ENCODE results near the gene SYNPR.

SYNPR gene

GRCh38 chr3:63287610-63288009 is 9.5 kb downstream of the SYNPR start:
- TF ChIP-seq, protein P1, sequence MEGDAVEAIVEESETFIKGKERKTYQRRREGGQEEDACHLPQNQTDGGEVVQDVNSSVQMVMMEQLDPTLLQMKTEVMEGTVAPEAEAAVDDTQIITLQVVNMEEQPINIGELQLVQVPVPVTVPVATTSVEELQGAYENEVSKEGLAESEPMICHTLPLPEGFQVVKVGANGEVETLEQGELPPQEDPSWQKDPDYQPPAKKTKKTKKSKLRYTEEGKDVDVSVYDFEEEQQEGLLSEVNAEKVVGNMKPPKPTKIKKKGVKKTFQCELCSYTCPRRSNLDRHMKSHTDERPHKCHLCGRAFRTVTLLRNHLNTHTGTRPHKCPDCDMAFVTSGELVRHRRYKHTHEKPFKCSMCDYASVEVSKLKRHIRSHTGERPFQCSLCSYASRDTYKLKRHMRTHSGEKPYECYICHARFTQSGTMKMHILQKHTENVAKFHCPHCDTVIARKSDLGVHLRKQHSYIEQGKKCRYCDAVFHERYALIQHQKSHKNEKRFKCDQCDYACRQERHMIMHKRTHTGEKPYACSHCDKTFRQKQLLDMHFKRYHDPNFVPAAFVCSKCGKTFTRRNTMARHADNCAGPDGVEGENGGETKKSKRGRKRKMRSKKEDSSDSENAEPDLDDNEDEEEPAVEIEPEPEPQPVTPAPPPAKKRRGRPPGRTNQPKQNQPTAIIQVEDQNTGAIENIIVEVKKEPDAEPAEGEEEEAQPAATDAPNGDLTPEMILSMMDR (IDR thresholded peaks at IDR 0.05), result no peak

DNA sequence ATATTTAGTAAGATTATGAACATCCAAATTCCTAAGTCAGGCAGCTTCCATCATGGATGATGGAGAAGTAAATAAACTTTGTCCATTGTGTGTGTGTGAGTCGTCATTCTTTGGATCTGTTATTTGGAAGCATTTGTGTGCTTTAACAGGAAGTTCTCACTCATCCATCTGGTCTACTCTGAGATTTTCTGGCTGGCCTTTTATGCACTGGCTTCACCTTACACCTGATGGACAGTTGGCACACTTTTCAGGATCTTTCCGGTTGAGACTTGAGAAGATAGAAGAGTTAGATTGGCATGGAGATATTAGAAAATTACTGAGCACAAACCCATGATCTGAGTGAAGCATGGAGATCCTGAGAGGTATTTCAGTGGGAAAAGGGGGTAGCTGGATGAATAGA is 12.6 kb downstream of the SYNPR start:
- TF ChIP-seq, protein P1 (IDR thresholded peaks at IDR 0.05), result no peak

DNA sequence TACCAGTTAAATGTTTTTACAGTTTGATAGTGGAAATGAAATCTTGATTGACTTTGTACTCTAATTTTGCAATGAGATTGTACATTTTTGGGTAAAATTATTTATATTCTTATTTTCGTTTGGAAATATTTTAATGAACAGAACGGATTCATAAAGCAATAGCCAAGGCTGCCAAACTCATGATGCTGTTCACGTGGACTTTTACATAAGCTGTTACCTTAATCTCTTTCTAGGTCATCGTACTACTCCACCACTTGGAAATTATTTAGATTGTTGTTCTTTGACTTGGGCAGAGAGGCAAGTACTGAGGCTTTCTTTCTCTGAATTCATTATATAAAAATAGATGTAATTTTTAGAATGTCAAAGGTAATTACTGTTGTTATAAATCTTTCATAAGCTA is 16.2 kb downstream of the SYNPR start:
- TF ChIP-seq, protein P1 (IDR thresholded peaks at IDR 0.05), result no peak

- TF ChIP-seq, protein P1 (IDR thresholded peaks at IDR 0.05), result no peak
These were observed 17.2 kb downstream of the SYNPR start for GRCh38 chr3:63295356-63295755.

DNA sequence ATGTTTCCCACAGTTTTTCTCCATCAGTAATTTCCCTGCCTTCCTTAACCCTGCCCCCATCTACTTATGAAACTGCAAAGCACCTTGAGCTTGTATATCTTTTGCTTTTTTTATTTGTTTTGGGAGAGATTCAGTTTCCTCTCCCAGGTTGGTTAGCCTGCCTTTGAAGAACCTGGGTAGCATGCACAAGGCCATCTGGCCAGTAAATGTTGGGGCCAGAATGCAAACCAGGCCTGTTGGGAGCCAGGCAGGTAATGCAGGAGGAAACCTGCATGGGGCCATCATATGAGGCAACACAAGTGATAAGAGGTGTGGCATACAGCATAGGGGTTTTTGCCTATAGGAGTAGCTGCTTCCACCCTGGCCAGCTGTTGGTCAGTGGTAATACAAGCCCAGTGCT is 17.7 kb downstream of the SYNPR start:
- TF ChIP-seq, protein P1 (IDR thresholded peaks at IDR 0.05), result no peak

DNA sequence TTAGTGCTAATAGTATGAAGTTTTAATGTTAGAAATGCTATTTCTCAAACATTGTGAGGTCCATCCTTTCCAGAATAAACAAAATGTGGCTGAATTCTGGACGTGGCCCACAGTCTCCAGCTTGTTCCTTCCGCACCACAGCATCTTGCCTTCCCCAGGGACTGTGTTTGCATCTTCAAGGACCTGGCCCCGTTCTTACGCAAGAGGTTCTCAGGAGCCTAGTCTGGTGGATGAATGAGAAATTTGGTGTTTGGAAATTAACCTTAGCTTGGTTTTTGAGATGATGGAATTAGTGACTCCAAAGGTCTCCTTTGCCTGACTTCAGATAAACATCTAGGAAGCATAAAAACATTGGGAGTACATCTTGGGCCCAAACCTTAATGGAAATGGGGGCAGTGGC is 18.1 kb downstream of the SYNPR start:
- TF ChIP-seq, protein P1 (IDR thresholded peaks at IDR 0.05), result no peak

GRCh38 chr3:63303238-63303637 is 25.1 kb downstream of the SYNPR start:
- TF ChIP-seq, protein P1 (IDR thresholded peaks at IDR 0.05), result no peak

DNA sequence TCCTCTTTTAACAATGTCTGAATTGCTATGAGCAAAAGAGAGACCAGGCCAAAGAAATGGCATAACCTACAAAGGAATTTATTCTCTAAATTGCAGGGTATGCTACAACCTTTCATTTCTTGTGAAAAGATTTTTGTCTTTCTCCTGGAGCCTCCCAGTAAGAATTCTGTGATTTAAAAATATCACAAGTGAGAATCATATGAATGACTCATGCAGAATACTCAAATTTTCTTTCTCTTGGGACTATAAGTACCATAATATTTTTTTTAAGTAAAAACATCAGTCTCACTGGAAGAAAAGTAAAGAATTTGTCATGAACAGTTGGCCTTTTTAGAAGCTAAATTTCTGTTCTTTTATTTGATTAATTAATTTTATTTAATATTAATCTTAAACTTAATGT is 26.3 kb downstream of the SYNPR start:
- TF ChIP-seq, protein P1 (IDR thresholded peaks at IDR 0.05), result no peak
